Ishikawa (cell line): ENCODE results near the gene KYNU.

Experiments
- CEBPB ChIP-seq: IDR thresholded peaks from 2 replicates; pipeline ENCODE4 v1.6.1; 2012
- CREB1 ChIP-seq: IDR thresholded peaks from 2 replicates; pipeline ENCODE4 v1.6.1; 2012; ENCODE audit warnings: low read depth
- EGR1 ChIP-seq: IDR thresholded peaks from 2 replicates; pipeline ENCODE4 v1.6.1; 2012
- EP300 ChIP-seq: IDR thresholded peaks from 2 replicates; pipeline ENCODE4 v1.6.1; 2012; ENCODE audit warnings: borderline replicate concordance
- FOXM1 ChIP-seq: IDR thresholded peaks from 2 replicates; pipeline ENCODE4 v1.6.1; 2012; ENCODE audit warnings: low read depth, borderline replicate concordance
- NFIC ChIP-seq: IDR thresholded peaks from 2 replicates; pipeline ENCODE4 v1.6.1; 2012
- RAD21 ChIP-seq: IDR thresholded peaks from 2 replicates; pipeline ENCODE4 v1.6.1; 2012; ENCODE audit warnings: low read depth
- TAF1 ChIP-seq: IDR thresholded peaks from 2 replicates; pipeline ENCODE4 v1.6.1; 2012; ENCODE audit warnings: low read depth, mild to moderate bottlenecking
- TCF12 ChIP-seq: IDR thresholded peaks from 2 replicates; pipeline ENCODE4 v1.6.1; 2012; ENCODE audit warnings: low read depth
- TEAD4 ChIP-seq: IDR thresholded peaks from 2 replicates; pipeline ENCODE4 v1.6.1; 2012
- YY1 ChIP-seq: IDR thresholded peaks from 2 replicates; pipeline ENCODE4 v1.6.1; 2012; ENCODE audit warnings: low read depth
- ZBTB7A ChIP-seq: IDR thresholded peaks from 2 replicates; pipeline ENCODE4 v1.6.1; 2012; ENCODE audit warnings: low read depth
- TF ChIP-seq, protein P1 (sequence below): IDR thresholded peaks from 2 replicates; pipeline ENCODE4 v1.6.1; 2012; ENCODE audit warnings: low read depth, mild to moderate bottlenecking
- TF ChIP-seq, protein P2 (sequence below): IDR thresholded peaks from 2 replicates; pipeline ENCODE4 v1.6.1; 2012
- TF ChIP-seq, protein P3 (sequence below): IDR thresholded peaks from 2 replicates; pipeline ENCODE4 v1.6.1; 2012

The KYNU gene

DNA sequence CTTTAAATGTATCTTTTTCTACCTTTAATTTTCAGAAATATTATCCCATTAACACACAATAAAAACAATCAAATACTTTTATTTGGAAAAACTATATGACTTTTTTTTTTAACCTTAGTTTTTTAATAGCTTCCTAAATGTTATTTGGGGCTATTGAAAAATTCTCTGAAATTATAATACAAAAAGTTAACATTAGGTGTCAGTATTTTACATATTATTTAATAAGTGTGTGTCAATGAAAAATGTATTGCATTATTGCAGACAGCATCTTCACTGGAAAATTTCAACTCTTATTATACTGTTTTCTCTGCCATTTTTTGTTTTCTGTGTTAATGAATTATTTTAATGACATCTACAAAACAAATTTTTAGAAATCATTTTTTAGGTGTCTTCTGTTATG lies 200.6 kb downstream of the KYNU start:
- TF ChIP-seq TEAD4 (no peak), YY1 (no peak), TAF1 (no peak)
- TF ChIP-seq, protein P1, sequence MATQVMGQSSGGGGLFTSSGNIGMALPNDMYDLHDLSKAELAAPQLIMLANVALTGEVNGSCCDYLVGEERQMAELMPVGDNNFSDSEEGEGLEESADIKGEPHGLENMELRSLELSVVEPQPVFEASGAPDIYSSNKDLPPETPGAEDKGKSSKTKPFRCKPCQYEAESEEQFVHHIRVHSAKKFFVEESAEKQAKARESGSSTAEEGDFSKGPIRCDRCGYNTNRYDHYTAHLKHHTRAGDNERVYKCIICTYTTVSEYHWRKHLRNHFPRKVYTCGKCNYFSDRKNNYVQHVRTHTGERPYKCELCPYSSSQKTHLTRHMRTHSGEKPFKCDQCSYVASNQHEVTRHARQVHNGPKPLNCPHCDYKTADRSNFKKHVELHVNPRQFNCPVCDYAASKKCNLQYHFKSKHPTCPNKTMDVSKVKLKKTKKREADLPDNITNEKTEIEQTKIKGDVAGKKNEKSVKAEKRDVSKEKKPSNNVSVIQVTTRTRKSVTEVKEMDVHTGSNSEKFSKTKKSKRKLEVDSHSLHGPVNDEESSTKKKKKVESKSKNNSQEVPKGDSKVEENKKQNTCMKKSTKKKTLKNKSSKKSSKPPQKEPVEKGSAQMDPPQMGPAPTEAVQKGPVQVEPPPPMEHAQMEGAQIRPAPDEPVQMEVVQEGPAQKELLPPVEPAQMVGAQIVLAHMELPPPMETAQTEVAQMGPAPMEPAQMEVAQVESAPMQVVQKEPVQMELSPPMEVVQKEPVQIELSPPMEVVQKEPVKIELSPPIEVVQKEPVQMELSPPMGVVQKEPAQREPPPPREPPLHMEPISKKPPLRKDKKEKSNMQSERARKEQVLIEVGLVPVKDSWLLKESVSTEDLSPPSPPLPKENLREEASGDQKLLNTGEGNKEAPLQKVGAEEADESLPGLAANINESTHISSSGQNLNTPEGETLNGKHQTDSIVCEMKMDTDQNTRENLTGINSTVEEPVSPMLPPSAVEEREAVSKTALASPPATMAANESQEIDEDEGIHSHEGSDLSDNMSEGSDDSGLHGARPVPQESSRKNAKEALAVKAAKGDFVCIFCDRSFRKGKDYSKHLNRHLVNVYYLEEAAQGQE: no peak

DNA sequence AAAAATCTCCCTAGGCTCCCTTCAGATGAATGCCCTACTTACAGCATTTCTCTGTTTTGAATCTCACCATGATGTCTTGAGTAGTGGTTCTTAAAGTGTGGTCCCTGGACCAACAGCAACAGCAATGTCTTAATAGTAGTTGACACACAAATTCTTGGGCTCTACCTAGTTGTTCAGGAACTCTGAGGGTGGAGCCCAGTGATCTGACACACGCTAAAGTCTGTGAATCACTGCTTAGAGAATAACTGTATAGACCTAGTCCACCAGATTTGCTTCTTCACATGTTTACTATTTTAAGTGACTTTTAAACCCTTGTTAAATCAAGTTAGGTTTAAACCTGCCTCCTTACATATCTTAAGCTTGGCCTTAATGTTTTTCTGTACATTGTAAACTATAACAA lies 204.2 kb downstream of the KYNU start:
- TF ChIP-seq TEAD4 (no peak), NFIC (no peak), YY1 (no peak), EGR1 (no peak), RAD21 (no peak), CEBPB (no peak), CREB1 (no peak)
- TF ChIP-seq, protein P1: no peak

DNA sequence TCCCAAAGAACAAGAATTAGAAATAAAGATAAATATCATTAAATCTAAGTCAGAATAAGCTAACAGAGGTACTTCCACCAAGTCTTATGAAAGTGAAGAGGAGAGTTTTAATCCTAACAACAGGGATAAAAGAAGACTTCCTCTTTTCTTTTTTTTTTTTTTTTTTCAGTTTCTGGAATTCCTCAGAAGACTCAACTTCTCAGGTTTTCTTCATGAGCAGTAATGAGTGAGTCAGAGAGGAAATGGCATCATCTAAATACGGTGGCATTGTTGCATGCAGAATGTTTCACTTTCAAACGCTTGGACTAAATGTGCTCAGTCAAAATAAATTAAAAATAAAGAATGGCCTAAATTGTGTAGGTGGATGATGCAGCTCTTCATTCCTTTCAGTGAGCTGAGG lies 206.2 kb downstream of the KYNU start:
- TF ChIP-seq RAD21 (no peak), TAF1 (no peak), FOXM1 (no peak), CREB1 (no peak), CEBPB (no peak), ZBTB7A (no peak), EP300 (no peak), NFIC (no peak), TEAD4 (no peak), EGR1 (no peak), TCF12 (no peak), YY1 (no peak)
- TF ChIP-seq, protein P2, sequence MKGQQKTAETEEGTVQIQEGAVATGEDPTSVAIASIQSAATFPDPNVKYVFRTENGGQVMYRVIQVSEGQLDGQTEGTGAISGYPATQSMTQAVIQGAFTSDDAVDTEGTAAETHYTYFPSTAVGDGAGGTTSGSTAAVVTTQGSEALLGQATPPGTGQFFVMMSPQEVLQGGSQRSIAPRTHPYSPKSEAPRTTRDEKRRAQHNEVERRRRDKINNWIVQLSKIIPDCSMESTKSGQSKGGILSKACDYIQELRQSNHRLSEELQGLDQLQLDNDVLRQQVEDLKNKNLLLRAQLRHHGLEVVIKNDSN: no peak
- TF ChIP-seq, protein P1: no peak
- TF ChIP-seq, protein P3, sequence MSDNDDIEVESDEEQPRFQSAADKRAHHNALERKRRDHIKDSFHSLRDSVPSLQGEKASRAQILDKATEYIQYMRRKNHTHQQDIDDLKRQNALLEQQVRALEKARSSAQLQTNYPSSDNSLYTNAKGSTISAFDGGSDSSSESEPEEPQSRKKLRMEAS: no peak

DNA sequence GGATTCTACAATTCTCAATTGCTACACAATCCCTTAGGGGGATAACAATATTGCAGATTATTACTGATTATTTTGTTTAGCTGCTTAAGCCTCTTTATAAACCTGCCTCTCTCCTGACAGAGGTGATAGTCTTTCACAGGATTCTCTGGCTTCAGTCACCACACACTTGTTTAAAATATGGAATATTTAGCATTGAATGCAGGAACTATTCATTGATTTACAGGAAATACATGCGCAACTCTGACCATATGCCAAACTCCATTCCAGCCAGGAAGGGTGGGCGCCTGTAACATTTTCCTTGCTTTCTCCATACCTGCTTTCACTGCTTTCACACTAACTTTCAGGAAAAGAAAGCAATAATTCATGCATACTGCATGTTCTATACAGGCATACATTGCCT lies 207.0 kb downstream of the KYNU start:
- TF ChIP-seq TCF12 (no peak), EGR1 (no peak)
- TF ChIP-seq, protein P2: no peak

DNA sequence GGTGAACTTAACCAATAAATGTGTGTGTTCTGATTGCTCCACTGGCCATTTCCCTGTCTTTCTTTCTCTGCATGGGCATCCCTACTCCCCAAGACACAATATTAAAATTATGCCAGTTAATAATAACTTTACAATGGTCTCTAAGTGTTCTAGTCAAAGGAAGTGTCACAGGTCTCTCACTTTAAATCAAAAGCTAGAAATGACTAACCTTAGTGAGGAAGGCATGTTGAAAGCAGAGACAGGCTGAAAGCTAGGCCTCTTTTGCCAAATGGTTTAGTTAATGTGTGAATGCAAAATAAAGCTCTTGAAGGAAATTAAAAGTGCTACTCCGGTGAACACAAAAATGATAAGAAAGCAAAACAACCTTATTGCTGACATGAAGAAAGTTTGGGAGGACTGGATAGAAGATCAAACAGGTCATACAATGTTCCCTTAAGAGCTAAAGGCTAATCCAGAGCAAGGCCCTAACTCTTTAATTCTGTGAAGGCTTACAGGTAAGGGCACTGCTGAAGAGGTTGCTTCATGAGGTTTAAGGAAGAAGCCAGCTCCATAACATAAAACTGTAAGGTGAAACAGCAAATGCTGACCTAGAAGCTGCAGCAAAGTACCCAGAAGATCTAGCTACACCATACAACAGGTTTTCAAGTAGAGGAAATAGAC lies 207.8 kb downstream of the KYNU start:
- TF ChIP-seq TAF1: no peak

DNA sequence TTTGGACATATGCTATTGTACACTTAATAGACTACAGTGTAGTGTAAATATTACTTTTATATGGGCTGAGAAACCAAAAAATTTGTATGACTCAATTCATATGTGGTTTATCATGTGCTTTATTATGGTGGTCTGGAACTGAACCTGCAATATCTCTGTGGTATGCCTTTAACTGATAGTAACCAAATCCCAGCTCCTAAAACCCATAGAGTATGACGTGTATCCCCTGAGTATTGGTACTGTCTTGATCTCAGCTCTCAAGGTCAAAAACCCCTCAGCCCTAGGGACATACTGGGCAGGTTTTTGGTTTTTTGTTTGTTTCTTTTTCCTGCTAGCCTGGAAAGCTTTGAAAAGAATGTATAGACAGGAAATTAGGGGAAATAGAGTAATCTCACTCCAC lies 209.6 kb downstream of the KYNU start:
- no peak for TF ChIP-seq TCF12
- TF ChIP-seq FOXM1: no peak
- no peak for TF ChIP-seq ZBTB7A
- TF ChIP-seq, protein P2: no peak
- no peak for TF ChIP-seq CREB1
- TF ChIP-seq YY1: no peak
- TF ChIP-seq TAF1: no peak
- TF ChIP-seq, protein P3: no peak
